ENCODE measurements around the gene POLR3B.

POLR3B gene

GRCh38 chr12:106428384-106428783, 70.8 kb downstream of the POLR3B start:
- Histone ChIP-seq H3K27me3 (replicated peaks; ENCODE audit: control insufficient read depth, insufficient read depth, low read length) (no peaks in the 10 kb centered on the region), H3K4me3 (replicated peaks; ENCODE audit: low read depth, low read length) (no peak overlapping the region), H3K36me3 (ENCODE audit: control insufficient read depth, insufficient read depth, low read length) (no peaks in the 10 kb centered on the region)
- TF ChIP-seq, protein P1, sequence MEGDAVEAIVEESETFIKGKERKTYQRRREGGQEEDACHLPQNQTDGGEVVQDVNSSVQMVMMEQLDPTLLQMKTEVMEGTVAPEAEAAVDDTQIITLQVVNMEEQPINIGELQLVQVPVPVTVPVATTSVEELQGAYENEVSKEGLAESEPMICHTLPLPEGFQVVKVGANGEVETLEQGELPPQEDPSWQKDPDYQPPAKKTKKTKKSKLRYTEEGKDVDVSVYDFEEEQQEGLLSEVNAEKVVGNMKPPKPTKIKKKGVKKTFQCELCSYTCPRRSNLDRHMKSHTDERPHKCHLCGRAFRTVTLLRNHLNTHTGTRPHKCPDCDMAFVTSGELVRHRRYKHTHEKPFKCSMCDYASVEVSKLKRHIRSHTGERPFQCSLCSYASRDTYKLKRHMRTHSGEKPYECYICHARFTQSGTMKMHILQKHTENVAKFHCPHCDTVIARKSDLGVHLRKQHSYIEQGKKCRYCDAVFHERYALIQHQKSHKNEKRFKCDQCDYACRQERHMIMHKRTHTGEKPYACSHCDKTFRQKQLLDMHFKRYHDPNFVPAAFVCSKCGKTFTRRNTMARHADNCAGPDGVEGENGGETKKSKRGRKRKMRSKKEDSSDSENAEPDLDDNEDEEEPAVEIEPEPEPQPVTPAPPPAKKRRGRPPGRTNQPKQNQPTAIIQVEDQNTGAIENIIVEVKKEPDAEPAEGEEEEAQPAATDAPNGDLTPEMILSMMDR (IDR thresholded peaks at IDR 0.05; ENCODE audit: insufficient read depth, low read length, poor library complexity, severe bottlenecking): no peak
- no peak for DNase-seq (ENCODE audit: extremely low read depth, insufficient read length)

DNA sequence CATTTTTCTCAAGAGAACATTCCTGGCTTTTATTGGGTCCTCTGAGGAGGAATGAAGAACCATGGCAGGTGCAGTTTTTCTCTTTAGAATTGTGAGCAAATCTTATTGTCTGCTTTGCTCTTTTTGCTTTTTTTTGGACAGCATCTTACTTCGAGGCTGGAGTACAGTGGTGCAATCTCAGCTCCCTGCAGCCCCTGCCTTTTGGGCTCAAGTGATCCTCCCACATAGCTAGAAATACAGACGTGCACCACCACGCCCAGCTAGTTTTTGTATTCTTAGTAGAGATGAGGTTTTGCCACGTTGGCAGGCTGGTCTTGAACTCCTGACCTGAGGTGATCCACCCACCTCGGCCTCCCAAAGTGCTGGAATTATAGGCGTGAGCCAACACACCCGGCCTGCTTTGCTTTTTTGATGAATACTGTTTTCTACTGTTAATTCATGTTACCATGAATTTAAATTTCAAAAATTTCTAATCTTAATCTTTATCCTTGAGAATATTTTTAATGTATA, 71.5 kb downstream of the POLR3B start:
- Histone ChIP-seq H3K4me3 (replicated peaks; ENCODE audit: low read depth, low read length) (no peak overlapping the region), H3K27me3 (replicated peaks; ENCODE audit: control insufficient read depth, insufficient read depth, low read length) (no peaks in the 10 kb centered on the region), H3K36me3 (ENCODE audit: control insufficient read depth, insufficient read depth, low read length) (no peaks in the 10 kb centered on the region)
- TF ChIP-seq, protein P1 (IDR thresholded peaks at IDR 0.05; ENCODE audit: insufficient read depth, low read length, poor library complexity, severe bottlenecking): no peak
- no peak for DNase-seq (ENCODE audit: extremely low read depth, insufficient read length)

DNA sequence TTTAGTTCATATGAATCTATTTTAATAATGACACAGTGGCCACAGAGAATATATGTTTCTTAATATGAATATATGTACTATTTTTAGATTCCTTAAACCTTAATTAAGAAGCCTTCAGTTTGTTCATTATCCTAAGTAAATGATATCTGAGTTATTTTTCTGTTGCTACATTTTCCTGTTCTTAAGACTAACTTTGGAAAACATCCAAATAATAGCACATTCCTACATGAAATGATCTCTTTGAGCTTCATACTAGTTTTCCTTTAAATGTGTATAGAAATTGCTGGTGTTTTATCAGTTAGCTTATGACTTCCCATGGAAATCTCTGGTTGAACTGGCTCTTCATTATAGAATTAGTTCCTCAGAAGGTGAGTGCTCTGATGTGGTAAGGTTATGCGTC, 72.1 kb downstream of the POLR3B start:
- H3K27me3 ChIP-seq (replicated peaks; ENCODE audit: control insufficient read depth, insufficient read depth, low read length): no peaks in the 10 kb centered on the region
- TF ChIP-seq, protein P1 (IDR thresholded peaks at IDR 0.05; ENCODE audit: insufficient read depth, low read length, poor library complexity, severe bottlenecking): no peak
- no peak for DNase-seq (ENCODE audit: extremely low read depth, insufficient read length)
- no peak overlapping the region for H3K4me3 ChIP-seq (replicated peaks; ENCODE audit: low read depth, low read length)
- H3K36me3 ChIP-seq (ENCODE audit: control insufficient read depth, insufficient read depth, low read length): peaks cover 2% of the 10 kb centered on the region

DNA sequence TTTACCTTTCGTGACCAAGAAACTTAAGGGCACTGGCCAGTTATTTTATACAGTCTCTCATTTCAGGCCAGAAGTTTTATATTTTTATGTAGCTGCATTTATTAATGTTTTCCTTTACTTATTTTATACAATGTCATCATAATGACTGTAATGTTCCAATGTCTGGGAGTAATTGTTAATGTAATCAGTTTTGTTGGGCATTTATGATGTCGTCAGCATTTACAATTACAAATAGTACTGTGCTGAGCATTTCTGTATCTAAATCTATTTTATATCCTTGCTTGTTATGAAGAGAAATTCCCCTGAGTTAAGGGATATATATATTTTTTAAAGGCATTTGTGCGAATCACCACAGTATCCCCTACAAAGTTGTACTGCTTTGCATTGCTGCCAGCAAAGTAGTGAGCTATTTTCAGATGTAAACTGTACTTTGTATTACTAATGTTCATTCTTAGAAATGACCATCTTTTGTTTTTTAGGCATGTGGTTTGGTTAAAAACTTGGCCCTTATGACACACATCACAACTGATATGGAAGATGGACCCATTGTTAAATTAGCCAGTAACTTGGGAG, 74.4 kb downstream of the POLR3B start:
- no peak overlapping the region for H3K4me3 ChIP-seq (replicated peaks; ENCODE audit: low read depth, low read length)
- no peaks in the 10 kb centered on the region for H3K27me3 ChIP-seq (replicated peaks; ENCODE audit: control insufficient read depth, insufficient read depth, low read length)
- peaks cover 2% of the 10 kb centered on the region for H3K36me3 ChIP-seq (ENCODE audit: control insufficient read depth, insufficient read depth, low read length)
- no peak for DNase-seq (ENCODE audit: extremely low read depth, insufficient read length)
- TF ChIP-seq, protein P1 (IDR thresholded peaks at IDR 0.05; ENCODE audit: insufficient read depth, low read length, poor library complexity, severe bottlenecking): no peak

GRCh38 chr12:106433055-106433454, 75.5 kb downstream of the POLR3B start:
- Histone ChIP-seq H3K36me3 (ENCODE audit: control insufficient read depth, insufficient read depth, low read length) (peaks cover 2% of the 10 kb centered on the region), H3K27me3 (replicated peaks; ENCODE audit: control insufficient read depth, insufficient read depth, low read length) (no peaks in the 10 kb centered on the region), H3K4me3 (replicated peaks; ENCODE audit: low read depth, low read length) (no peak overlapping the region)
- DNase-seq (ENCODE audit: extremely low read depth, insufficient read length): no peak
- TF ChIP-seq, protein P1 (IDR thresholded peaks at IDR 0.05; ENCODE audit: insufficient read depth, low read length, poor library complexity, severe bottlenecking): no peak

DNA sequence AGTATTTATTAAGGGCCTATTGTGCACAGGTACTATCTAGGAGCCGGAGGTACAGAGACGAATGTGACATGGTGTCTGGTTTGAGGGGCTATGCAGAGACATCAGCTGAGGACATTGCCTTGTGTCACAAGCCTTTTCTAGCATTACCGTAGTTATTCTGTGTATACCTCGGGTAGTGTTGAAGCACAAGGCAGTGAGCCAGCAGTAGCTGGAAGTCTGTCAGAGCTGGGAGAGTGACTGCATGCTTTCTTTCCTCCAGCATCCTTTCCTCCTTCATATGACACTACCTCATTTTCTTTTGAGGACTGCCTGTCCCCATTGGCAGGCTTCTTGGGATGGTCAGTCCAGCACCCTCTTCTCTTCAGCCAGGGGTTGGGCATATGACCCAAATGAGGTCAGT, 77.0 kb downstream of the POLR3B start:
- H3K4me3 ChIP-seq (replicated peaks; ENCODE audit: low read depth, low read length): no peak overlapping the region

More for the DNA sequence above, 77.0 kb downstream of the POLR3B start:
- TF ChIP-seq, protein P1 (IDR thresholded peaks at IDR 0.05; ENCODE audit: insufficient read depth, low read length, poor library complexity, severe bottlenecking): no peak
- Histone ChIP-seq H3K27me3 (replicated peaks; ENCODE audit: control insufficient read depth, insufficient read depth, low read length) (no peaks in the 10 kb centered on the region), H3K36me3 (ENCODE audit: control insufficient read depth, insufficient read depth, low read length) (peaks cover 2% of the 10 kb centered on the region)
- DNase-seq (ENCODE audit: extremely low read depth, insufficient read length): no peak
